LoVo (cell line): ENCODE measurements around the gene MYBPC2.
"Not testable (repeated sequence)": the region's sequence is repeated elsewhere in the genome, so short reads cannot be mapped to it uniquely, and the experiment has no call there.

ENCODE experiments used
- DNase-seq: peaks from one replicate; pipeline ENCODE4 v3.0.0-alpha.2; 2016; ENCODE audit warnings: low spot score

The MYBPC2 gene

DNA sequence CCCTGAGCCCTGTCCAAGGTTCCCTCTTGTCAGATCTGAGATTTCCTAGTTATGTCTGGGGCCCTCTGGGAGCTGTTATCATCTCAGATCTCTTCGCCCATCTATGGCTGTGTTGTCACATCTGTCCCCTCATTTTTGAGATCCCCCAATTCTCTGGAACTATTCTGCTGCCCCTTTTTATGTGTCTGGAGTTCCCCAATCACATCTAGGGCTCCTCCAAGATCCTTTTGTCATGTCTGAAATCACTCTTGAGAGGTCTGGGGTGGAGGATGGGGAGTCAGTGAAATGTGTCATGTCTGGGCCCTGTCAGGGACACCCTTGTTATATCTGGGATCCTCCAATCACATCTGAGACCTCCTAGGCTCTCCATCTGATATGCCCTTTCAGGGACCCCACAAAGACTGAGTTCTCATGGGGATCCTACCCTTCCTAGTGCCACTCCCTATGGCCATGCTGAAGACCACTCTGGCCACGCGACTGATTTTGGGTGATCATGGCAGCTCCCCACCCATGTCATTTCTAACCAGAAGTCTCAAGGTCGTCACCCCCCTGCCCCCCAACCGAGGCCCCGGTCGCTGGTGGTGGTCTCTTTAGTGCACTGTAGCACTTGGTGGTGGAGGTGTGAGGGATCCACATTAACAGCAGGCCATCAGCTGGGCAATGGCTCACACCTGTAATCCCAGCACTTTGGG is 3.8 kb upstream of the MYBPC2 start:
- no peak for DNase-seq

DNA sequence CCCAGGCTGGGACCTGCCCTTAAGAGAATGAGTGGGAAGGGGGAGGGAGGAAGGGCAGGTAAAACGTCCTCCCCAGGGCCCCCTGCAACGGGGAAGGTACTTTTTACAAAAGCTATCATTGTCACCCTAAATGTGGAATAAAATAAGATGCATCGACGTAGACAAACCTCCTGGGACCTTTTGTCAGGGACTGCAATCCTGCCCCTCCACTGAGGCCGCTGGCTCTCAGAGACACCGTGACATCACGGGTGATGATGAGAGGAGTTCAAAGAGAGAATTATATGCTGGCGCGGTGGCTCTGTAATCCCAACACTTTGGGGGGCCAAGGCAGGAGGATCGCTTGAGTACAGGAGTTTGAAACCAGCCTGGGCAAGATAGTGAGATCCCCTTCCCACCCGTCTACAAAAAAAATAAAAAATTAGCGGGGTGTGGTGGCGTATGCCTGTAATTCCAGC is 1.8 kb upstream of the MYBPC2 start:
- DNase-seq = no peak

DNA sequence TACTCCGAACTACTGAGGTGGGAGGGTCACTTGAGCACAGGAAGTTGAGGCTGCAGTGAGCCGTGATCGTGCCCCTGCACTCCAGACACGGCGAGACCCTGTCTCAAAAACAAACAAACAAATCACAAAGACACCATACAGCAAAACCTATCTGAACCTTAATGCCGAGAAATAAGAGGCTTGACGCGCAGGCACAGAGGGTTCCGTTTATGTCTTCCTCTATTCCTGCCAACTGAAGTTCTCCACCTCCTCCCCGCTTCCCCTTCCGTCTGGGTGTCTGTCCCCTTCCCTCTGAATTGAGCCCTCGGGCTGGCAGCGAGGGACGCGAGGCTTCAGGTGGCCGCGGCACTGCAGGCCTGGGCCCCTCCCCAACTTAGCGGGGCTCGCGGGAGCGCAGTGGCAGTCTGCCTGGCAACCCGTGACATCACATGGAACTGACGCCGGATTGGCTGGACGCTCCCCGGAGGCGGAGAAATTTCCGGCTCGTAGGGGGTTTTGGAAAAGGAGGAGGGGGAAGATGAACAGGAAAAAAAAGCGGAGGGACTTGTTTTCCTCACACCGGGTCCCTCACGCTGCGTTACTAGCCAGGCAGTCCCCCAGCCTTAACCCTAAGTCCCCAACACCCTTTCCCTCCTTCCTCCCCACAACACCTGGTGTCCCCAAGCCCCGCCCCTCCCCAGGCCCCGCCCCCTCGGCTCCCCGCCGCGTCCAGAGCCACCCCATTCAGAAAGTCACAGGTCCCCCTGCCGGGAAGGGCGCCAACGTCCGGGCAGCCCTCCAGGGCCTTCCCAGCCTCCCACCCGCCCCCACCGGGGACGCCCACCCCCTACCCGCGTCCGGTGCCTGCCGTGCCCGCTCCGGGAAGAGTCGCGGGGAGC is 1.1 kb upstream of the MYBPC2 start:
- peak; percentile 82 for DNase-seq

DNA sequence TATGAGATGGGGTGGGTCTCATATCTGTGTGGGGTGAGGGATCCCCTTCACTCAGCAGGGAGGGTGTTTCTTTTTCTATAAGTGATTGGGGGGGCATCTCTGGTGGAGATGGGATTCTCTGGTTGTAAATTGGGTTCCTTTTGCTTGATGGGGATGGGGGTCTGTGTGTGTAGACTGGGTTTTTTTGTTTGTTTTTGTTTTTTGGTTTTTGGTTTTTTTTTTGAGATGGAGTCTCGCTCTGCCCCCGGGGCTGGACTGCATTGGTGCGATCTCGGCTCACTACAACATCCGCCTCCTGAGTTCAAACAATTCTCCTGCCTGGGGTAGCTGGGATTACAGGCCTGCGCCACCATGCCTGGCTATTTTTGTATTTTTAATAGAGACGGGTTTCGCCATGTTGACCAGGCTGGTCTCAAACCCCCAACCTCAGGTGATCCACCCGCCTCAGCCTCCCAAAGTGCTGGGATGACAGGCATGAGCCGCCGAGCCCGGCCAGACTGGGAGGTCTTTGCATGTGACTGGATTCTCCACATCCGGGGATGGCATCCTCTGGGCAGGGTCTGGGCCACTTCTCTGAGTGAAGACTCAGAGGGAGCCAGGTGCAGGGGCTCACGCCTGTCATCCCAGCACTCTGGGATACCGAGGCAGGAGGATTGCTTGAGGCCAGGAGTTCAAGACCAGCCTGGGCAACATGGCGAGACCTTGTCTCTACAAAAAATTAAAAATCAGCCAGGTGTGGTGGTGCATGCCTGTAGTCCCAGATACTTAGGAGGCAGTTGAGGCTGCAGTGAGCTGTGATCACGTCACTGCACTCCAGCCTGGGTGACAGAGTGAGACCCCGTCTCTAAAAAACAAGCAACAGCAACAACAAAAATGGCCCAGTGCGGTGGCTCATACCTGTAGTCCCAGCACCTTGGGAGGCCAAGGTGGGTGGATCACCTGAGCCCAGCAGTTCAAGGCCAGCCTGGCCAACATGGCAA is 799 bp downstream of the MYBPC2 start:
- DNase-seq = no peak

DNA sequence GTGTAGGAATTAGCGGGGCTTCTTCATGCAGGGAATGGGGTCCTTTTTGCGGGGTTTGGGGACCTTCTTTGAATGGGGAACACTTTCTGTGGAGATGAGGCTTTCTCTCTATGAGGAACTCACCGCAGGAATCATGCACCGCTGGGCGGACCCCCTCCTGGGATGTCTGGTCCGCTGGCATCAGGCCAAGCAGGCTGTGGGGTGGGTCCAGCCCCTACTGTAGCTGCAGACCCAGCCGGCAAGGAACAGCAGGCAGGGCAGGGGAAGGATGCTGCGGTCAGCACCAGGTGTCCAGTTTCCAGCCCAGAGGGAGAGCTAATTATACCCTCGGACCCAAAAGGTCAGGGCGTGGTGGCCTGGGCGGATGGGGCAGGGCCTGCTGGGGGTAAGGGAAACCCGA is 1.8 kb downstream of the MYBPC2 start:
- no peak for DNase-seq

DNA sequence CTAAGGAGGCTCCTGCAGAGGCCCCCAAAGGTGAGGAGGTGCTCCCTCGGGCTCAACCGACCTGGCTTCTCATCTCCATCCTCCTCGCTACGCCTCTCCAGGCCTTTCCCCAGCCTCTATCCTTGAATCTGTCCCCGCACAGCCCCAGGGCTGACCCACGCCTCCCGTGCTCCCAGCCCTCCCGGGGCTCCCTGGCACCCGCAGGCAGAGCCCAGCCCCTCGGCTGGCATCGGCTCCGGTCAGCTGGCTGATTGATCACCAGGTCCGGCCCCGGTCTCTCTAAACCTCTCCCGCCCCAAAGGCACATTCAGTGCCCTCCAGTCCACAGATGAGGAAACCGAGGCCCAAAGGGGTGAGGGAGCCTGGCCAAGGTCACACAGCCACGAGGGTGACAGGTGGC is 2.5 kb downstream of the MYBPC2 start:
- DNase-seq = no peak

DNA sequence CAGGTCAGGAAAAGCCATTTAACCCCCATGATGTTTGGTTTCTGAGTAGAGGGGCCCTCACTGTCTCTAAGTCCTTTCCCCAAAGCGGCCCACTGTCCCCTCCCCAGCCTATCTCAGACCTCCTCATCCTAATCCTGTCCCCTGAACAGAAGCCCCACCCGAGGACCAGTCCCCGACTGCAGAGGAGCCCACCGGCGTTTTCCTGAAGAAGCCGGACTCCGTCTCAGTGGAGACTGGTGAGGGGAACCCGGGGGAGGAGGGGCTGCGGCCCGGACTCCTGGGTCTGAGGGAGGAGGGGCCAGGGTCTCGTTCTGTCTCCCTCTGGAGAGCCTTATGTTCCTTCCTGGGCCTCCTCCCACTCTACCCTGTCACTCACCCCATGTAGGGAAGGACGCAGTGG is 2.9 kb downstream of the MYBPC2 start:
- no peak for DNase-seq

DNA sequence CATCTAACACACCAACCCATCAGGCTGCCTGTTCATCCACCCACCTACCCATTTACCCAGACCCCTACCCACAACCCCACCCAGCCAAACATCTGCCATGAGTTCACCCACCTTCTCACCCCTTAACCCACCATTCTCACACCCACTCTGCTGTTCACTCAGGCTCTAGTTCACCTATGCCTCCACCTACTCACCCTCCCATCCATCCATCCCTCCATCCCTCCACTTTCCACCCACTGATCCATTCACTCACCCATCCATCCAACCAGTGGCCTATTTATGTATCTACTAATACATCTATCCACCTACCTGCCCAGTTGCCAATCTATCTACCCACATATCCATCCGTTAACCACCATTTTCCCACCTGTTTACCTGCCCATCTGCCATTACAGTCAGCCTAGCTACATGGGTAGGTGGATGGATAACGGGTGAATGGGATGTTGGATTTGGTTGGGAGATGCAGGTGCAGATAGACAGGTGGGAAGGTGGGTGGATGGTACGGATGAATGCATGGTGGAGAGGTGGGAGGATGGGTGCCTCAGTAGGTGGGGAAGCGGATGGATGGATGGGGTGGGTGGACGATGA is 5.3 kb downstream of the MYBPC2 start:
- DNase-seq = no peak

DNA sequence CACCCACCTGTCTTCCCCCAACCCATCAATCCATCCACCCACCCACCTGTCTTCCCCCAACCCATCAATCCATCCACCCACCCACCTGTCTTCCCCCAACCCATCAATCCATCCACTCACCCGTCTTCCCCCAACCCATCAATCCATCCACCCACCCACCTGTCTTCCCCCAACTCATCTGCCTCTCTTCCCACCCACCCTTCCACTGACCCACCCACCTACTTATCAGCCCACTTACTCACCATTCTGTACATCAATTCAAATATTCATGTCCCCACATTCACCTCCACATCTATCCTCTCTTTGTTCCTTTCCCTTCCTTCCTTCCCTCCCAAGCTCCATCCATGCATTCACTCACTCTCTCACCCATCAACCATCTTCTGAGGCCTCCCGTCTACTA is 6.4 kb downstream of the MYBPC2 start:
- not testable (repeated sequence) for DNase-seq

DNA sequence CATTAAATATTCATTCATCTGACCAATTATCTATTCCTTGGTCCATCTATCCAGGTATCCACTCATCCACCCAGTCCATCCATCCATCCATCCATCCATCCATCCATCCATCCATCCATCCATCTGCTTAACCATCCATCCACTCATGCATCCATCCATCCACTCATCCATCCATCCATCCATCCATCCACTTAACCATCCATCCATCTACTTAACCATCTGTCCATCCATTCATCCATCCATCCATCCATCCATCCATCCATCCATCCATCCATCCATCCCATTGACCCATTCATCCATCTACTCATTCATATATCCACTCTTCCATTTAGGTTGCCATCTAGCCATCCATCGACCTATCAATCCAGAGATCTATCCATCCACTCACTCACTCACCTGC is 11.4 kb downstream of the MYBPC2 start:
- no peak for DNase-seq

DNA sequence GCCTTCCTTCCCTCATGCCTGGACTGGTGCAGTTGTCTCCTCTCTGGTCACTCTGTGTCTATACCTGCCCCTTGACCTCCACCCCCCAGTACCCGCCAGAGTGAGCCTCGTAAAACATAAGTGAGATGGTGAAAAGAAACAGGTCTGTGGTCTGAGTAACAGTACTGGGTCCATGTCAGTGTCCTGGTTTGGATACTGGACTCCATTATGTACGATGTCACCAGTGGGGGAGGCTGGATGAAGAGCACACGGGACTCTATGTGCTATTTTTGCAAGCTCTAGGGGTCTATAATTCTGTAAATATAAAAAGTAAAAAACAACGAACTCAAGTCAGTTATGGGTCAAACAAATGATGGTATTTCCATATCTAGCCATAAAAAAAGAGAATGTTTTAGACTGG is 14.4 kb downstream of the MYBPC2 start:
- DNase-seq = no peak

DNA sequence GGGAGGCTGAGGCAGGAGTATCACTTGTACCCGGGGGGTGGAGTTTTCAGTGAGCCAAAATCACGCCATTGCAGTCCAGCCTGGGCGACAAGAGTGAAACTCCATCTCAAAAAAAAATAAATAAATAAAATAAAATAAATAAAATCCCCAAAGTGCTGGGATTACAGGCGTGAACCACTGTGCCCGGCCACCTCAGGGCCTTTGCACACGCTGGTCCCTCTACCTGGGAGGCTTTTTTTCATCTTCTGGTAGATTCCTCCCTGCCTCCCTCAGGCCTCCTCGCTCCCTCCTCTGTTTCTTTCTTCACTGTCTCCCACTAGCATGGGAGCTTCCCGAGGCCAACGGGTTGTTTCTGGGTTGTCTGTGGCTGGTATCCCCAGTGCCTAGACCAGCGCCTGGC is 15.1 kb downstream of the MYBPC2 start:
- no peak for DNase-seq

DNA sequence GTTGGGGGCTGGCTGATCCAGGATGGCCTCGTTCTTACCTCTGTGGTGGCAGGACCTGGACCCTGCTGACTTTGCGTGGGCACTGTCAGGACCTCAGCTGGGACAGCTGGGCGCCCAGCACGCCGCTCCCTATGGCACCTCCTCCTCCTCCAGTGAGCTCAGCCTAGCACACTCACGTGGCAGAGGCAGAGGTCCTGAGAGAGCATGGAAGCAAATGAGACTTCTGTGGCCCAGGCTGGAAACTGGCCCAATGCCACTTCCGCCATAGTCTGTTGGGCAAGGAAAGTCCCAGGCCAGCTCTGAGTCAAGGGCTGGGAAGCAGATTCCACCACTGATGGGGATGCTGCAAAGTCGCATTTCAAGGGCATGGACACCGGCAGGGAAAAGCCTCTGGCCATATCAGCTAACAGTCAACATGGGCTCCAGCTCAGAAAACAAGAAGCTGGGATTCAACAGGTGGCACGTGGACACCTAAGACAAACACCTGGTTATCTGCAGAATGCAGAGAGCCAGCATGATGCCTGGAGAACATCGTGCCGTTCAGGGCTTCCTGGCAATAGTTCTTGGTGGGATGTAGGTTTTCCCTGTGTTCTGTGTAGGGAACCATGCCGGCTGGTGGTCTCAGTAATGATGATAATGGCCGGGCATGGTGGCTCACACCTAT is 16.7 kb downstream of the MYBPC2 start:
- no peak for DNase-seq

DNA sequence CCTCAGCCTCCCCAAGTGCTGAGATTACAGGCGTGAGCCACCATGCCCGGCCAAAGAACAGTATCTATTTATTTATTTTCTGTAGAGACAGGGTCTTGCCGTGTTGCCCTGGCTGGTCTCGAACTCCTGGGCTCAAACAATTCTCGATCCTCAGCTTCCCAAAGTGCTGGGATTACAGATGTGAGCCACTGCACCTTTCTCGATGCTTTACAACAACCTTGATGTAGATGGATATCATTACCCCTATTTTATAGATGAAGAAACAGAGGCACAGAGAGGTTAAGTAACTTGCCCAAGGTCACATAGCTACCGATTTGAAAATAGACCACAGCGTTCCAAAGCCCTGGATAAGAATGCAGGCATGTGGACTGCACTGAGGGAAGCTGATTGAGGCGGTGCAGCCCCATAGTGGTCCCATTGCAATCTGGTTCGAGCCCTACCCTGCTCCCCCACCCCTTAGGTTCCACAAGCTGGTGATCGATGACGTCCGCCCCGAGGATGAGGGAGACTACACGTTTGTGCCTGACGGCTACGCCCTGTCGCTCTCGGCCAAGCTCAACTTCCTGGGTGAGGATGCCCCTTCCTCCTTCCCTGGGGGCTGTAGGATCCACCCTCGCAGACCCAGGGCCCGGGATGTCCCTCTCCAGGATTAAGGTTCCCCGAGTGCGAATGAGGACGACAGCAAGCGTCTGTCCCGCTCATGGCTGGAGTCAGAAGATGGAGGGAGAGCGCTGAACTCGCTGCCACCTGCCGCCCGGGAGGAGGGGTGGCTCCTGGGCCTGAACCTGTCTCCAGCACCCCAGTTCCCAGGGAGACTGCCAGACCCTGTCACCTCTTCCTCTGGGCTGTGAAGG is 17.9 kb downstream of the MYBPC2 start:
- DNase-seq = no peak

DNA sequence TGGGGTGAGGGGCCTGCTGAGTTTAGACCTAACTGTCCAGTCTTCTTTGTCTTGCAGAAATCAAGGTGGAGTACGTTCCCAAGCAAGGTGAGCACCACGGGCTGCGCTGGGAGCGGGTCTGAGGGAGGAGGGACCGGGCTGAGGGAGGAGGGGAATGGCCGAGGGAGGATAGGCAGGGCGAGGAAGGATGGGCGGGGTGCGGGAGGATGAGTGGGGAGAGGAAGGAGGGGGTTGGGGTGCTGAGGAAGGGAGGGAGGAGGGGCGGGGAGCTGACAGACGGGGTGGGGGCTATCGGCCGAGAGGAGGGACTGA is 18.5 kb downstream of the MYBPC2 start:
- DNase-seq = no peak

DNA sequence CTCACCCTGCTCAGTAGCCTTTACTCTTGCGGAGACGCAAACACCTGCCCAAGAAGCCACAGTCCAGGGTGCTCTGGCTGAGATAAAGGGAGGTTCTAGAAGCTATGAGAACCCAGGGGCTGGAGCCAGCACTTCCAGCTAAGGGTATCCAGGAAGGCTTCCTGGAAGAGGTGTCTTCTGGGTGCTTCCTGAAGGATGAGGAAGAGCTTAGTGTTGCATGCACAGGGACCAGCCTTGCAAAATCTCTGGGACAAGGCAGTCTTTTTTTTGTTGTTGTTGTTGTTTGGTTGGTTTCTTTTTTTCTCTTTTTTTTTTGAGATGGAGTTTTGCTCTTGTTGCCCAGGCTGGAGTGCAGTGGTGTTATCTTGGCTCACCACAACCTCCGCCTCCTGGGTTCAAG is 20.6 kb downstream of the MYBPC2 start:
- DNase-seq = no peak

DNA sequence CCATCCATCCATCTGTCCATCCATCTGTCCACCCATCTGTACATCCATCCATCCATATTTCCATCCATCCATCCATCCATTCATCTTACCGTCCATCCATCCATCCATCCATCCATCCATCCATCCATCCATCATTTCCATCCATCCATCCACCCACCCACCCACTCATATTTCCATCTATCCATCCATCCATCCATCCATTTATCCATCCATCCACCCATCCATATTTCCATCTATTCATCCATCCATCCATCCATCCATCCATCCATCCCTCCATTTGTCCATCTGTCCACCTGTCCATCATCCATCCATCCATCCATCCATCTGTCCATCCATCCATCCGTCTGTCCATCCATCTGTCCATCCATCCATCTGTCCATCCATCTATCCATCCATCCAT is 23.3 kb downstream of the MYBPC2 start:
- no peak for DNase-seq

DNA sequence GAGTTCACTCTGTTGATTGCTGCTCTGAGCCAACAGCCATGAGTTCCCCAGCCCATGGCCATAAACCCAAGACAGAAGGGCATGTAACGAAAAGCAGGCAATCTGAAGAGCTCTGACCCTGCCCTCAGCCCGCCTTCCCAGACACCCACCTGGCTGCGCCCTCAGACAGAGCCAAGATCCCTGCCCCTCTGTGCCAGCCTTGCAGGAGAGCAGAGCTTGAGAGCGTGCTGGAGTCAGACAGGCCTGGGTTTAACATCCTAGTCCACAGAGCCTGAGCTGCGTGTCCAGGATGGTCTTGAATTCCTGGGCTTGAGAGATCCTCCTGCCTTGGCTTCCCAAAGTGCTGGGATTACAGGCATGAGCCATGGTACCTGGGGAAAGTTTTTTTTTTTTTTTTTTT is 24.6 kb downstream of the MYBPC2 start:
- no peak for DNase-seq

DNA sequence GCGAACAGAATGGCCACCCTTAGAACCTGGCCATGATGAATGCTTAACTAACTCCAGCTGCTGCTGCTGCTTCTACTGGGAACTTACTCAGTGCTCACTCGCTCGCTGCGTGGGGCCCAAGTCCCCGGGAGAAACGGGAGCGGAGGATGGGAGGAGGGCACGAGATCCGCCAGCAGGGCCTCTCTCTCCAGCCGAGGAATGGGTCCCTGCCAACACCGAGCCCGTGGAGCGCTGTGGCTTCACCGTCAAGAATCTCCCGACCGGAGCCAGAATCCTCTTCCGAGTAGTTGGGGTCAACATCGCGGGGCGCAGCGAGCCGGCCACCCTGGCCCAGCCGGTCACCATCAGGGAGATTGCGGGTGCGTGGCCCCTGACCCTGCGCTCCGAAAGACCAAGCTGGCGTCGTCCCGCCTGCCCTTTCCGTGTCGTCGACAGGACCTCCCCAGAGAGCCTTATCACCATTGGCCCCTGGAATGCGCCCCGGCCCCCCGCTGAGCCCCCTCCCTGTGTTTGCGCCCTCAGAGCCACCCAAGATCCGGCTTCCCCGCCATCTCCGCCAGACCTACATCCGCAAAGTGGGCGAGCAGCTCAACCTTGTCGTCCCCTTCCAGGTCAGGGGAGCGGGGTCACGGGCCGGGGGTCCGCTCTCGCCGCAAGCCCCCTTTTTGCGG is 25.8 kb downstream of the MYBPC2 start:
- no peak for DNase-seq

DNA sequence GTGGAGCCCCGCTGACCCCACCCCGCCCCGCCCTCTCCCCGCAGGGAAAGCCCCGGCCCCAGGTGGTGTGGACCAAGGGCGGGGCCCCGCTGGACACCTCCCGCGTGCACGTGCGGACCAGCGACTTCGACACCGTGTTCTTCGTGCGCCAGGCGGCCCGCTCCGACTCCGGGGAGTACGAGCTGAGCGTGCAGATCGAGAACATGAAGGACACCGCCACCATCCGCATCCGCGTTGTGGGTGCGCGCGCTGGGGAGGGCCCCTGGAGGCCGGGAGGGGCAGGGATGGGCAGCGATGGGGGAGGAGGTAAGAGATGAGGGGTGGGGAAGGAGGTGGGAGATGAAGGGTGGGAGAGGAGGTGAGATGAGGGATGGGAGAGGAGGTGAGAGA is 26.4 kb downstream of the MYBPC2 start:
- no peak for DNase-seq
